Lung microvascular endothelial cell (primary cell): ENCODE data around the gene TMEM221. TPM values are rescaled to one million over a fixed set of nuclear protein-coding genes. Genes with fewer than 3 reads are reported as not detected.

Experiments used
- DNase-seq, 2 donors: peaks; one replicate each; pipeline versions ENCODE4 v3.0.0 to v3.0.0-alpha.2; 2010; ENCODE audit warnings: low read depth in 2 of 2
- total RNA-seq: library from RNA; depleted of rRNA; stranded (reverse); fragments of >200 nt; gene quantifications from 2 replicates; pipeline ENCODE4 v1.2.1, GENCODE V29; 2014

The TMEM221 gene
- total RNA-seq, 1 donor from 2014 or later = not detected

GRCh38 chr19:17473041-17473440 lies 24.6 kb upstream of the TMEM221 start:
- peak in 1 of 2 donors; percentile 83 for DNase-seq

GRCh38 chr19:17471410-17472125 lies 23.1 kb upstream of the TMEM221 start:
- no peak for DNase-seq

- DNase-seq = peak; percentile 98 to 99
Observed at GRCh38 chr19:17470068-17470841, 21.8 kb upstream of the TMEM221 start, which contains the start of gene SLC27A1. SLC27A1 (plus strand) TSS chr19:17470524; CDS start chr19:17470541, 17 bp downstream.

- DNase-seq = peak; percentile 84 to 94
Observed at GRCh38 chr19:17469481-17470067, 21.1 kb upstream of the TMEM221 start.

GRCh38 chr19:17469092-17469480 lies 20.6 kb upstream of the TMEM221 start:
- peak in 1 of 2 donors; percentile 18 for DNase-seq

- no peak for DNase-seq
Observed at GRCh38 chr19:17468302-17469091, 20.0 kb upstream of the TMEM221 start.

- no peak for DNase-seq
Observed at GRCh38 chr19:17467471-17468301, 19.2 kb upstream of the TMEM221 start.

GRCh38 chr19:17466487-17466850 lies 18.0 kb upstream of the TMEM221 start:
- no peak for DNase-seq

- DNase-seq = no peak
Observed at GRCh38 chr19:17460372-17461230, 12.1 kb upstream of the TMEM221 start, which contains the start of gene NXNL1. NXNL1 (minus strand) TSS chr19:17460926; CDS start chr19:17460869, 57 bp downstream.

GRCh38 chr19:17458970-17459369 lies 10.5 kb upstream of the TMEM221 start:
- DNase-seq = no peak

- DNase-seq = no peak
Observed at GRCh38 chr19:17457616-17458015, 9.1 kb upstream of the TMEM221 start.

GRCh38 chr19:17456127-17456526 lies 7.7 kb upstream of the TMEM221 start:
- DNase-seq = no peak

- no peak for DNase-seq
Observed at GRCh38 chr19:17455308-17456123, 7.0 kb upstream of the TMEM221 start.

- DNase-seq = no peak
Observed at GRCh38 chr19:17454576-17455071, 6.2 kb upstream of the TMEM221 start.

GRCh38 chr19:17451820-17452219 lies 3.4 kb upstream of the TMEM221 start:
- no peak for DNase-seq

- DNase-seq = no peak
Observed at GRCh38 chr19:17450264-17451075, 2.0 kb upstream of the TMEM221 start.

GRCh38 chr19:17447704-17448130 lies 751 bp downstream of the TMEM221 start:
- no peak for DNase-seq
